Activated CD4-positive, CD25-positive, alpha-beta regulatory T cell treated with anti-CD3 and anti-CD28 coated beads, Interleukin-2, amount 50 U/mL, for 16 hours (primary cell): ENCODE results near the gene ZNF79.
"Not testable (repeated sequence)": the region's sequence is repeated elsewhere in the genome, so short reads cannot be mapped to it uniquely, and the experiment has no call there.

Experiments used
- DNase-seq: peaks from one replicate; pipeline ENCODE4 v3.0.0-alpha.2; 2020; ENCODE audit warnings: low read depth, low spot score

ZNF79 gene

GRCh38 chr9:127455324-127455992 is 31.3 kb downstream of the ZNF79 start:
- no peak for DNase-seq

GRCh38 chr9:127457191-127457878 is 33.2 kb downstream of the ZNF79 start:
- no peak for DNase-seq

- no peak for DNase-seq
These were observed 34.7 kb downstream of the ZNF79 start for GRCh38 chr9:127458921-127459320.

- DNase-seq, result no peak
These were observed 39.2 kb downstream of the ZNF79 start for GRCh38 chr9:127463382-127463781.

- no peak for DNase-seq
These were observed 39.7 kb downstream of the ZNF79 start for GRCh38 chr9:127463911-127464310.

GRCh38 chr9:127466407-127466917 is 42.3 kb downstream of the ZNF79 start:
- DNase-seq, result not testable (repeated sequence)

GRCh38 chr9:127467621-127468020 is 43.4 kb downstream of the ZNF79 start:
- DNase-seq, result no peak

- DNase-seq, result no peak
These were observed 46.5 kb downstream of the ZNF79 start for GRCh38 chr9:127470662-127471061.

- no peak for DNase-seq
These were observed 49.3 kb downstream of the ZNF79 start for GRCh38 chr9:127473501-127473900.

- no peak for DNase-seq
These were observed 49.8 kb downstream of the ZNF79 start for GRCh38 chr9:127473932-127474331.

GRCh38 chr9:127474592-127474991 is 50.4 kb downstream of the ZNF79 start:
- DNase-seq, result no peak

- no peak for DNase-seq
These were observed 55.4 kb downstream of the ZNF79 start for GRCh38 chr9:127479507-127480081.

- no peak for DNase-seq
These were observed 58.5 kb downstream of the ZNF79 start for GRCh38 chr9:127482662-127483061.

- DNase-seq, result no peak
These were observed 61.8 kb downstream of the ZNF79 start for GRCh38 chr9:127485995-127486394.

GRCh38 chr9:127488946-127489345 is 64.8 kb downstream of the ZNF79 start:
- no peak for DNase-seq

- DNase-seq, result no peak
These were observed 65.4 kb downstream of the ZNF79 start for GRCh38 chr9:127489471-127490115.

GRCh38 chr9:127490535-127491230 is 66.5 kb downstream of the ZNF79 start:
- no peak for DNase-seq

GRCh38 chr9:127491516-127491915 is 67.3 kb downstream of the ZNF79 start:
- no peak for DNase-seq

- no peak for DNase-seq
These were observed 68.4 kb downstream of the ZNF79 start for GRCh38 chr9:127492616-127493015.

GRCh38 chr9:127493592-127494303 is 69.6 kb downstream of the ZNF79 start:
- no peak for DNase-seq

- no peak for DNase-seq
These were observed 70.1 kb downstream of the ZNF79 start for GRCh38 chr9:127494304-127494702.
